SK-N-SH (cell line): Measurements from ENCODE around the gene KLF18.

Experiments used
- CTCF ChIP-seq: fragments of 200-600 bp; sonication (generic); IDR thresholded peaks from 2 replicates; pipeline ENCODE4 v1.6.1; 2017; ENCODE audit warnings: antibody characterized with exemption, mild to moderate bottlenecking, moderate library complexity
- USF2 ChIP-seq: fragments of 150-350 bp; IDR thresholded peaks from 2 replicates; pipeline ENCODE4 v1.6.1; 2017; ENCODE audit warnings: antibody characterized with exemption, low read length, low read depth, borderline replicate concordance

- no peak for TF ChIP-seq CTCF
- no peak for TF ChIP-seq USF2
Observed at GRCh38 chr1:44111861-44112260, 29.6 kb downstream of the KLF18 start.
